Stomach smooth muscle (tissue), 2 donors: Measurements from ENCODE around the gene PRCC.
"Not testable (repeated sequence)": the region's sequence is repeated elsewhere in the genome, so short reads cannot be mapped to it uniquely, and the experiment has no call there.

ENCODE experiments used
- H3K27ac ChIP-seq: one replicate; pipeline ENCODE4 v1.7.0; 2013; ENCODE audit warnings: mild to moderate bottlenecking, low read length, inconsistent platforms
- H3K27me3 ChIP-seq, 2 donors: one replicate each; pipeline ENCODE4 v1.7.0; 2013; ENCODE audit warnings: low read length in 2 of 2; ENCODE audit not compliant: insufficient read depth in 2 of 2, control insufficient read depth in 1 of 2
- H3K36me3 ChIP-seq, 2 donors: one replicate each; pipeline ENCODE4 v1.7.0; 2013; ENCODE audit warnings: low read length in 2 of 2; ENCODE audit not compliant: control insufficient read depth in 2 of 2, insufficient read depth in 2 of 2
- H3K4me1 ChIP-seq: one replicate; pipeline ENCODE4 v1.7.0; 2013; ENCODE audit warnings: low read length; ENCODE audit not compliant: control insufficient read depth, insufficient read depth
- H3K4me3 ChIP-seq, 2 donors: one replicate each; pipeline ENCODE4 v1.7.0; 2013; ENCODE audit warnings: low read length in 2 of 2
- H3K9ac ChIP-seq, 2 donors: one replicate each; pipeline ENCODE4 v1.7.0; 2013; ENCODE audit warnings: low read length in 2 of 2, mild to moderate bottlenecking in 1 of 2
- H3K9me3 ChIP-seq, 2 donors: one replicate each; pipeline ENCODE4 v1.7.0; 2013; ENCODE audit warnings: low read length in 2 of 2; ENCODE audit not compliant: control insufficient read depth in 2 of 2
- donor health status: healthy.
- donor health status: Pancreatic carcinoma.

PRCC gene

GRCh38 chr1:156751757-156752481, 15.4 kb upstream of the PRCC start:
- no peaks in the 10 kb centered on the region for H3K9me3 ChIP-seq
- H3K4me3 ChIP-seq, result peak overlapping the region; percentile 90 to 95
- no peaks in the 10 kb centered on the region for H3K36me3 ChIP-seq
- peaks cover 46% of the 10 kb centered on the region for H3K4me1 ChIP-seq
- H3K27me3 ChIP-seq, result no peaks in the 10 kb centered on the region
- peak overlapping the region; percentile 83 to 93 for H3K9ac ChIP-seq
- peak overlapping the region; percentile 99 for H3K27ac ChIP-seq

- H3K4me1 ChIP-seq, result peaks cover 38% of the 10 kb centered on the region
- H3K36me3 ChIP-seq, result no peaks in the 10 kb centered on the region
- peak overlapping the region; percentile 83 to 93 for H3K9ac ChIP-seq
- H3K27me3 ChIP-seq, result no peaks in the 10 kb centered on the region
- no peaks in the 10 kb centered on the region for H3K9me3 ChIP-seq
- H3K27ac ChIP-seq, result peak overlapping the region; percentile 18
- H3K4me3 ChIP-seq, result peak overlapping the region; percentile 90 to 95
Observed at GRCh38 chr1:156752843-156753482, 14.4 kb upstream of the PRCC start.

DNA sequence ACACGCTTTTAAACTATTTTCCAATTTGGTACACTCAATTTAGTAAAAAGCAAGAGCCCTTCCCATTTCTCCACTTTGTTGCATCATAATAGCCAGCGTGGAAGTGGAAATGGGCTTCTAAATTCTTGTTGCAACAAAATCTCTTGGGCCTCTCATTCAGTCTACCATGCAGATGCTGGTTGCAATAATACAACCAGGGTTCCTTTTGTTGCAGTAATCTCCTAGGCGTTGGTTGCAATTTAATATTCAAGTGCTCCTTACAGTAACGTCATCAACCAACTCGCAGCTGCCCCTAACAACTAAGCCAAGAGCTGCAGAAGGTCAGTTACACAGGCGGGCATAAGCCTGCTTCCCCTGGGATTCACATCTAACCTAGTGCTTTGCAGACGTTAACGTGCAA, 13.1 kb upstream of the PRCC start:
- Histone ChIP-seq H3K4me3 (no peak overlapping the region), H3K27me3 (no peaks in the 10 kb centered on the region), H3K9me3 (no peaks in the 10 kb centered on the region), H3K9ac (no peak overlapping the region), H3K4me1 (peaks cover 25% of the 10 kb centered on the region), H3K27ac (no peak overlapping the region), H3K36me3 (no peaks in the 10 kb centered on the region)

GRCh38 chr1:156755527-156755950, 11.8 kb upstream of the PRCC start:
- Histone ChIP-seq H3K4me1 (peaks cover 12% of the 10 kb centered on the region), H3K27me3 (no peaks in the 10 kb centered on the region), H3K9ac (no peak overlapping the region), H3K9me3 (no peaks in the 10 kb centered on the region), H3K36me3 (no peaks in the 10 kb centered on the region), H3K4me3 (no peak overlapping the region), H3K27ac (no peak overlapping the region)

DNA sequence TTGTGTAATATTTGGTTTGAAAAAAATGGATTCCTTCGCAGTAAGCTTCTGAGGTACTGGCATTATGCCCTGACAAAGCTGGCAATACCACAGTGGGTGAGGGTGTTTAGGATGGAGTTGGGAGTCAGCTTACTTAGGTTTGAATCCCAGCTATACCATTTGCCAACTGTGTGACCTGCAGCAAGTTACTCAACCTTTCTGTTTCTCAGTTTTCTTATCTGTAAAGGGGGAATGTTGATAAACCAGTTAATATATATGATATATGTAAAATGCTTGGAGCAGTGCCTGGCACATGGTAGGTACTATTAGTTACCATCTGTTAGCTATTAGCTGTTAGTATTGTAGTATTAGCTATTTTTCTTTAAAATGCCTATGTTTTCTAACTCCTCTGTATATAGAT, 11.0 kb upstream of the PRCC start:
- H3K9ac ChIP-seq, result no peak overlapping the region
- H3K27me3 ChIP-seq, result no peaks in the 10 kb centered on the region
- H3K27ac ChIP-seq, result no peak overlapping the region
- H3K4me1 ChIP-seq, result peaks cover 12% of the 10 kb centered on the region
- no peaks in the 10 kb centered on the region for H3K36me3 ChIP-seq
- H3K9me3 ChIP-seq, result no peaks in the 10 kb centered on the region
- H3K4me3 ChIP-seq, result no peak overlapping the region

DNA sequence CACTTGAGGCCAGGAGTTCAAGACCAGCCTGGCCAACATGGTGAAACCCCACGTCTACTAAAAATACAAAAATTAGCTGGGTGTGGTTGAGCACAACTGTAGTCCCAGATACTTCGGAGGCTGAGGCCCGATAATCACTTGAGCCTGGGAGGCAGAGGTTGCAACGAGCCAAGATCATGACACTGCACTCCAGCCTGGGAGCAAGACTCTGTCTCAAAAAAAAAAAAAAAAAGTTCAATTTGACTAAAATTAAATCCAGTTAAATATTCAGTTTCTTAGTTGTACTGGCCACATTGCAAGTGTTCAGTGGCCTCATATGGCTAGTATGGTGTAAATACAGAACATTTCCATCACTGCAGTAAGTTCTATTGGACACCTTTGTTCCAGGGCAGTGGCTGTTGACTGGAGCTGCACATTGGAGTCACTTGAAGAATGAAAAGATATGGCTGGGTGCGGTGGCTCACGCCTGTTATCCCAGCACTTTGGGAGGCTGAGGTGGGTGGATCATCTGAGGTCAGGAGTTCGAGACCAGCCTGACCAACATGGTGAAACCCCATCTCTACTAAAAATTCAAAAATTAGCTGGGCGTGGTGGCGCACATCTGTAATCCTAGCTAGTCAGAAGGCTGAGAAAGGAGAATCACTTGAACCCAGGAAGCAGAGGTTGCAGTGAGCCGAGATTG, 9.6 kb upstream of the PRCC start:
- H3K36me3 ChIP-seq, H3K9ac ChIP-seq, H3K27ac ChIP-seq, H3K4me3 ChIP-seq, H3K9me3 ChIP-seq, H3K4me1 ChIP-seq, H3K27me3 ChIP-seq: not testable (repeated sequence)

DNA sequence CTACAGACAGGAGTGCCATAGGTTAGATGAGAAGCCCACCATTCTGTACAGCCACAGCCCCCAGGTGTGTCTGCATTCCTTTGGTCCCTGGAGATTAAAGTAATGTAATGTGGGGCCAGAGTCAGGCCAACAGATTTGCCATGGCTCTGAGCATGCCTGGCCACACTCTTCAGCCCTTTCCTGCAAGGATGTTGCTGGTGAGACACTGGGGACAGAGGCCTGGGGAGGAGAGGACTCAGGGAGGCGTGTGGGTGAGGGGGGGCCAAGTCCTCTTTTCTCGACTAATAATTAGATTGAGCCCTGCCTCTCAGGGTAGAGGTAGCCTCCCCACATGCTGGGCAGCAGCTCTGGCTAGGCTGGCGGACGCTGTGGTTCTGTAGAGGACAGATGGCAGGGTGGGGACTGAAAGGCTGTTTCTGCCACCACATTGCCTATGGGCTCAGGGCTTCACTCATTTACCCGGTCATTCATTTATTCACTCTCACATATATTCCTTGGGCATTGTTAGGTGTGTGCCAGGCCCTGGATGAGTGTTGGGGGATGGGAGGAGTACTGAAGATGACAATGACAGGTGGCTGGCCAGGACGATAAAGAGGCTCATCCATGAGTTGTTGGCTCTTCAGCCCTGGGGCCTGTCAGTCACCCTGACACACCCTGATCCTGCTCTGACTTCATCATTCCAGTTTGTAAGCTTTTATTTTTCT, 7.1 kb upstream of the PRCC start:
- no peaks in the 10 kb centered on the region for H3K36me3 ChIP-seq
- H3K27me3 ChIP-seq, result no peaks in the 10 kb centered on the region
- H3K4me3 ChIP-seq, result no peak overlapping the region
- H3K4me1 ChIP-seq, result no peaks in the 10 kb centered on the region
- H3K9ac ChIP-seq, result no peak overlapping the region
- H3K9me3 ChIP-seq, result no peaks in the 10 kb centered on the region
- no peak overlapping the region for H3K27ac ChIP-seq

- Histone ChIP-seq H3K9me3 (no peaks in the 10 kb centered on the region), H3K9ac (no peak overlapping the region), H3K36me3 (no peaks in the 10 kb centered on the region), H3K4me3 (no peak overlapping the region), H3K27ac (no peak overlapping the region), H3K4me1 (no peaks in the 10 kb centered on the region), H3K27me3 (no peaks in the 10 kb centered on the region)
Observed at GRCh38 chr1:156760796-156761104, 6.6 kb upstream of the PRCC start.

DNA sequence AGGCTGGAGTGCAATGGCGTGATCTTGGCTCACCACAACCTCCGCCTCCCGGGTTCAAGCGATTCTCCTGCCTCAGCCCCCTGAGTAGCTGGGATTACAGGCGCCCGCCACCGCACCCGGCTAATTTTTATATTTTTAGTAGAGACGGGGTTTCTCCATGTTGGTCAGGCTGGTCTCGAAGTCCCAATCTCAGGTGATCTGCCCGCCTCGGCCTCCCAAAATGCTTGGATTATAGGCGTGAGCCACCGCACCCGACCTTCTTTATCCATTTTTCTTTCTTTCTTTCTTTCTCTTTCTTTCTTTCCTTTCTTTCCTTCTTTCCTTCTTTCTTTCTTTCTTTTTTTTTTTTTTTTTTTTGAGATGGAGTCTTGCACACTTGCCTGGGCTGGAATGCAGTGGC, 2.2 kb upstream of the PRCC start:
- H3K4me3 ChIP-seq, H3K36me3 ChIP-seq, H3K27ac ChIP-seq, H3K9me3 ChIP-seq, H3K9ac ChIP-seq, H3K27me3 ChIP-seq: not testable (repeated sequence)
- H3K4me1 ChIP-seq, result peaks cover 25% of the 10 kb centered on the region

DNA sequence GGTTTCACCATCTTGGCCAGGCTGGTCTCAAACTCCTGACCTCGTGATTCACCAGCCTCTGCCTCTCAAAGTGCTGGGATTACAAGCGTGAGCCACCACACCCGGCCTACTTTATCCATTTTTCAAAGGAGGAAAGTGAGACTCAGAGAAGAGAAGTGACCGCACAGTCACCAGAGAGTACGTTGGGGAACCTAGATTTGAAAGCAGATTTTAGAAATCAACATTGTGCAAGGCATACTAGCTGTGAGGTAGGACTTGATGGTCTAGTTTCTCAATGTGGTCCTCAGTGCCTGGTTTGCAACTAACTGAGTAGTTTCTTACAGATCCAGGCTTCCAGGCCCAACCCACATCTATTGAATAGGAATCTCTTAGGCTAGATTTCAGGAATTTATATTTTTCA, 1.7 kb upstream of the PRCC start:
- H3K4me1 ChIP-seq, result peaks cover 28% of the 10 kb centered on the region
- H3K9ac ChIP-seq, result no peak overlapping the region
- no peak overlapping the region for H3K27ac ChIP-seq
- no peaks in the 10 kb centered on the region for H3K9me3 ChIP-seq
- peaks cover 0 to 2% of the 10 kb centered on the region in 2 donors for H3K36me3 ChIP-seq
- no peaks in the 10 kb centered on the region for H3K27me3 ChIP-seq
- peak overlapping the region in 1 of 2 donors; percentile 97 for H3K4me3 ChIP-seq
